ENCODE data around the gene HSPB7.
A peak's percentile ranks its signal among the peaks of the same experiment; 100 is the strongest.

HSPB7 gene

DNA sequence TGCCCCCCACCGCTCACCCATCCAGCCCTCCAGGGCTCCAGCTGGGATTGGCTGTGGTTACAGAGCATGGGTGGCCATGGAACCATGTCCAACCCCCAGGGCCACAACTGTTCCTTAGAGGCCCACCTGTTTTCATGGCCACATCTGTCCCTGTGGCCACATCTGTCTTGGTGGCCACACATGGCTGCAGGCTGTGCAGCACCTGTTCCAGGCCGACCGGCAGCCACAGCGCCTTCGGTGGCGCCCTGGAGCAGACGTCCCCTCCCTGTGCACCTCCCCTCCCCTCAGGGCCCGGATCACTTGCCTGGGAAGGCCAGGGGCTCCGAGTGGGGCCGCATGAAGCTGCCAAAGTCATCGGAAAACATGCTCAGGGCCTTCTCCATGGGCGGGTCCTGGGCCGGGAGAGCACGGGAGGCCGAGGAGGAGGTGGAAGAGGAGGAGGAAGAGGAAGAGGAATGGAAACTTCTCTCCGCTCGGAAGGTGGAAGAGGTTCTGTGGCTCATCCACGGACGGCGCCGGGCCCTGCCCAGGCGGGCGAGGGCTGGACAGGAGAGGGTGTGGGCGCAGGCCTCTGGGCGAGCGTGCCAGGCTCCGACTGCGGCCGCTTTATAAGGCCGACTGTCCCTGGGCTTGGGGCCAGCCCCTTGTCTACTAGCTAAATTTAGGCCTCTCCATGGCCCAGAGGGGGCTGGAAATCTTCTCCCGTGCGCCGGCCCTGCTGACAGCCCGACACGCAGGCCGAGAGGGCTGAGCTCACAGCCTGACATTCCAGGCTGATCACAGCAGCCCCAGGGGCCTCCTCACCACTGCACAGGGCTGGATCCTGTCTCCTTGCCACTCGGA, at the start of gene HSPB7:
HSPB7 (minus strand) TSS at position 583 of the 843 bp plus-strand sequence; CDS start at position 503, 80 bp downstream.
- TF ChIP-seq, protein P1, sequence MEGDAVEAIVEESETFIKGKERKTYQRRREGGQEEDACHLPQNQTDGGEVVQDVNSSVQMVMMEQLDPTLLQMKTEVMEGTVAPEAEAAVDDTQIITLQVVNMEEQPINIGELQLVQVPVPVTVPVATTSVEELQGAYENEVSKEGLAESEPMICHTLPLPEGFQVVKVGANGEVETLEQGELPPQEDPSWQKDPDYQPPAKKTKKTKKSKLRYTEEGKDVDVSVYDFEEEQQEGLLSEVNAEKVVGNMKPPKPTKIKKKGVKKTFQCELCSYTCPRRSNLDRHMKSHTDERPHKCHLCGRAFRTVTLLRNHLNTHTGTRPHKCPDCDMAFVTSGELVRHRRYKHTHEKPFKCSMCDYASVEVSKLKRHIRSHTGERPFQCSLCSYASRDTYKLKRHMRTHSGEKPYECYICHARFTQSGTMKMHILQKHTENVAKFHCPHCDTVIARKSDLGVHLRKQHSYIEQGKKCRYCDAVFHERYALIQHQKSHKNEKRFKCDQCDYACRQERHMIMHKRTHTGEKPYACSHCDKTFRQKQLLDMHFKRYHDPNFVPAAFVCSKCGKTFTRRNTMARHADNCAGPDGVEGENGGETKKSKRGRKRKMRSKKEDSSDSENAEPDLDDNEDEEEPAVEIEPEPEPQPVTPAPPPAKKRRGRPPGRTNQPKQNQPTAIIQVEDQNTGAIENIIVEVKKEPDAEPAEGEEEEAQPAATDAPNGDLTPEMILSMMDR (IDR thresholded peaks at IDR 0.05; ENCODE audit: borderline replicate concordance, control extremely low read depth, extremely low read depth, insufficient read depth, missing control alignments), result no peak
- in situ Hi-C loops (cut with MboI; ENCODE audit: low sequenced_read_pairs, unreplicated experiment), result no loop called here
- DNase-seq (ENCODE audit: low spot score), result peak; percentile 51

DNA sequence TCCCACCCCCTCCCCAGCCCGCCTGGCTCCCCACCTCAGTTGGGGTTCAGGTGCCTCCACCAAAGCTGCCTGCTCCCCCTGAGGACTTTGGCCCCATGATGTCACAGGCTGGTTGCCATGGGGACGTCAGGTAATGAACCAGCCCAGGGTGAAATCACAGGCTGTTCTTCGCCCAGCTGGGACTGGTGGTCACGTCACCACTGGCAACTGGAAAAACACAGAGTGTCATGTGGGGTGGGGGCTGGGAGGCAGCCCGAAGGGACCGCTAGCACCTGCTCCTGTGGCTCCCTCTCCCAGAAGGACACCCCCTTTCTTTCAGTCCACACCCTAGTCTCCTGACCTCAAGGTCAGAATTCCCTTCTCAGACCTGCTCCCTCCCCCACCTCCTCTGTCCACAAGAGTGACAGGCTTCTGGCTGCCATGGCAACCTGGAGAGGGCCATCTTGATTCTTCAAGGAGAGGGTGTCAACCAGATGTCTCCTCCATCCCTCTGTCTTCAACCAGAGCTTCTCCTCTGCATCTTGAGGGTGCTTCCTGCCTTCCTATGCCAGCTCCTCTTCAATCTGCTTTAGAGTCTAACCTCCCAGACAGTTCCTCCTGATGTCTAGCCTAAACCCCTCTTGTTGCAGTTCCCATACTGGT, 49.4 kb upstream of the HSPB7 start:
- TF ChIP-seq, protein P1 (IDR thresholded peaks at IDR 0.05; ENCODE audit: borderline replicate concordance, control extremely low read depth, extremely low read depth, insufficient read depth, missing control alignments), result no peak
- no peak for DNase-seq (ENCODE audit: low spot score)
- in situ Hi-C loops (cut with MboI; ENCODE audit: low sequenced_read_pairs, unreplicated experiment), result no loop called here

DNA sequence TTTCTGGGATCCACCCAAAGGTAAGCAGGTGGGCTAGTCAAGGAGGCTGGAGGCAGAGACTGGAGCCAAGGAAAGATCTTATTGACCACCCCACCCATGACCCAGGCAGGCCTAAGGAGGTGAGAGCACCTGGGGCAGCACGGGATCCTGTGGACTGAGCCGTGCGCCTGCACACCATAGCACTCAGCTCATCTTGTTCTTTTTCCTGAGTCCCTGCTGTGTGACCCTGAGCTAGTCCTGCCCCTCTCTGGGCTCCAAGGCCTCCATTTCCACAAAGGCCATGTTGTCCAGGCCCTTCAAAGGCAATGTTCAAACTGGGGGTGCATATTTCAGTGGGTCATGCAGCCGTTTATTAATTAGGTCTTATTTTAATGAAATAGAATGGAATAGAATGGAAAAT, 48.4 kb upstream of the HSPB7 start:
- DNase-seq (ENCODE audit: low spot score), result no peak
- TF ChIP-seq, protein P1 (IDR thresholded peaks at IDR 0.05; ENCODE audit: borderline replicate concordance, control extremely low read depth, extremely low read depth, insufficient read depth, missing control alignments), result no peak
- in situ Hi-C loops (cut with MboI; ENCODE audit: low sequenced_read_pairs, unreplicated experiment), result no loop called here

DNA sequence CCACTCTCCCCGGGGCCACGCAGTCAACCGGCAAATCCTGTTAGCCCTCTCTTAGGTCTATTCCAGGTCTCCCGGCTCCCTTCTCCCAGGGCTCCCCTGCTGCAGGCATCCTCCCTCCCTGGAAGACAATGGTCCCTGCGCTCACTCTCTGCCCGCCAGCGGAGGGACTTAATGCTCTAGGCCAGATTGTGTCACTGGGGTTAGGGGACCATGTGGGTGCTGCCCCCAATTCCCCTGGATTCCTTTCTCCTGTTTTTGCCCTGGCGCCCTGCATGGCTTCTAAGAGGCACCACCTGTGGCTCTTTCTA, 47.4 kb upstream of the HSPB7 start:
- in situ Hi-C loops (cut with MboI; ENCODE audit: low sequenced_read_pairs, unreplicated experiment), result no loop called here
- TF ChIP-seq, protein P1 (IDR thresholded peaks at IDR 0.05; ENCODE audit: borderline replicate concordance, control extremely low read depth, extremely low read depth, insufficient read depth, missing control alignments), result no peak
- no peak for DNase-seq (ENCODE audit: low spot score)

DNA sequence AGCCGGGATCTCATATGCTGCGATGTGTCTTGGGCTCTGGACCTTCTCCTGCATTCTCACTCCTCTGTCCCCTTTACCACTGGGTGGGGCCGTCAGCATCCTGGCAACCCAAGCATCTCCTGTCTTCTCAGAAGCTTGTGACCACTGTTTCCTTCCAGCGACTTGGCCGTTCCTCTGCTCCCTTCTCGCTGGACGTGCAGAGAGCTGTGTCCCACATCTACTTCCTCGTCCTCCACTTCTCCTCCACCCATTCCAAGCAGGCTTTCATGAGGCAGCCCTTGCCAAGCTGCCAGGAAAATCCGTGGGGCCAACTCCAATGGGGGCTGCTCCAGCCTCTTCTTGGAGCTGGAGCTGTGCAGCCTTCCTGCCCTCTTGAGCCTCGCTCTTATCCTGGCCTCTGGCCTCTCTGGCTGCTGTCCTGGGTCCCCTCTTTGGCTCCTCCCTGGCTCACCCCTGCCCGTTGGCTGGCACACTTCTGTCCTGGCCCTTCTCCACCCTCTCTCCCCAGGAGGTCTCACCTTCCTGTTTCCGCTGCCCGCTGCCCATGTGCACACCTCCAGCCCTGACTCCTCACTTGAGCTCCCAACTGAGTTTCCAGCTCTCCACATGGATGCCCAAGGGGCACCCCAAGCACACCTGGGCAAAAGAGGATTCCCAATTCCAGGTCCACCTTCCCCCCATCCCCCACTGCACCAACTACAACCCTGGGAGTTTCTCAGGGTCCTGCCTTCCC, 46.9 kb upstream of the HSPB7 start:
- DNase-seq (ENCODE audit: low spot score), result no peak
- TF ChIP-seq, protein P1 (IDR thresholded peaks at IDR 0.05; ENCODE audit: borderline replicate concordance, control extremely low read depth, extremely low read depth, insufficient read depth, missing control alignments), result no peak
- in situ Hi-C loops (cut with MboI; ENCODE audit: low sequenced_read_pairs, unreplicated experiment), result no loop called here

DNA sequence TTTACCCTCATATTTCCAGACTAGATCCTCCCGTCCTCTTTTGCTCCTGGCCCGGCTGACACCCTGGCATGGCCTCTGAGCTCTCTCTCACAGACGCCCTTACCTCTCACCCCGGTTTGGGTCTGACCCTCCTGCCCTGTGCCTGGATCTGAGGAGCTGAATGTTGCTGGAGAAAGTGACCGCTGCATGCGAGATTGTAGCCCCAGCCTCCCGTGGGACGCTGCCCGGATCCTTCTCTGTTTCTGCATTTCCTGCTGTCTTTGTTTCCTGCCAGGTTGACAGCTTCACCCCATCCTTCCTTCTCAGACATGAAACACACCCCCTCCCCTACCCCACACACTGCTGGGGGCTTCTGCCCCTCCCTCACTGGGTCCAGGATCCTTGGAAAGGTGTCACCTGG, 46.1 kb upstream of the HSPB7 start:
- no peak for DNase-seq (ENCODE audit: low spot score)
- TF ChIP-seq, protein P1 (IDR thresholded peaks at IDR 0.05; ENCODE audit: borderline replicate concordance, control extremely low read depth, extremely low read depth, insufficient read depth, missing control alignments), result no peak
- in situ Hi-C loops (cut with MboI; ENCODE audit: low sequenced_read_pairs, unreplicated experiment), result no loop called here
